ENCODE data around the gene TMEM229A. TPM values are rescaled to one million over a fixed set of nuclear protein-coding genes. Genes with fewer than 3 reads are reported as not detected.
"Not testable (repeated sequence)": the region's sequence is repeated elsewhere in the genome, so short reads cannot be mapped to it uniquely, and the experiment has no call there.

Gene TMEM229A
- total RNA-seq, 1 experiment from 2014 or later: 0.74 TPM

DNA sequence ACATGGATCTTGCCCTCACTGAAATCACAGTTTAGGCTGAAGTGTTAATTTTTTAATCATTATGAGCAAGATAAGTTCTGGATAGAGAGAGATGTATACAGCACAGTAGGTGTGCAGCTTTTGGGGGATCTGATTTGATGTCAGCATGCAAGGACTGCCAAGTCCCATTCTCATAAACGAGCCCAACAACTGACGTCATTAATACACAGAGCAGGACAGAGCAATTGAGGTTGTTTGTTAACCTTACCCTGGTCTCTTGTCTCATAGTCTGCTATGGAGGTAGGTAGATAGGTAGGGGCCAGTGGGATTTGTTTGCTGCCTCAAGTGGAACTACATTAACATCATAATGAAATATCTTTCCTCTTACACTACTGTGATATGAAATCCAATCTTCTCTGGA is 8.6 kb upstream of the TMEM229A start:
- no peak for TF ChIP-seq HMGA2 (CRISPR knock-in tag; IDR thresholded peaks at IDR 0.05)
- TF ChIP-seq USF1 (CRISPR knock-in tag; IDR thresholded peaks at IDR 0.05): no peak
- no peak for TF ChIP-seq NFATC4 (CRISPR knock-in tag; IDR thresholded peaks at IDR 0.05)
- TF ChIP-seq ESRRA (CRISPR knock-in tag; IDR thresholded peaks at IDR 0.05; ENCODE audit: borderline replicate concordance): no peak
- no peak for TF ChIP-seq CREM (CRISPR knock-in tag; IDR thresholded peaks at IDR 0.05)
- no peak for TF ChIP-seq ELF4 (CRISPR knock-in tag; IDR thresholded peaks at IDR 0.05; ENCODE audit: low read depth)
- no peak for TF ChIP-seq ZNF423 (CRISPR knock-in tag; IDR thresholded peaks at IDR 0.05)
- TF ChIP-seq FOXK1 (CRISPR knock-in tag; IDR thresholded peaks at IDR 0.05): no peak
- no peak for TF ChIP-seq TEAD1 (CRISPR knock-in tag; IDR thresholded peaks at IDR 0.05)
- TF ChIP-seq, protein P1, sequence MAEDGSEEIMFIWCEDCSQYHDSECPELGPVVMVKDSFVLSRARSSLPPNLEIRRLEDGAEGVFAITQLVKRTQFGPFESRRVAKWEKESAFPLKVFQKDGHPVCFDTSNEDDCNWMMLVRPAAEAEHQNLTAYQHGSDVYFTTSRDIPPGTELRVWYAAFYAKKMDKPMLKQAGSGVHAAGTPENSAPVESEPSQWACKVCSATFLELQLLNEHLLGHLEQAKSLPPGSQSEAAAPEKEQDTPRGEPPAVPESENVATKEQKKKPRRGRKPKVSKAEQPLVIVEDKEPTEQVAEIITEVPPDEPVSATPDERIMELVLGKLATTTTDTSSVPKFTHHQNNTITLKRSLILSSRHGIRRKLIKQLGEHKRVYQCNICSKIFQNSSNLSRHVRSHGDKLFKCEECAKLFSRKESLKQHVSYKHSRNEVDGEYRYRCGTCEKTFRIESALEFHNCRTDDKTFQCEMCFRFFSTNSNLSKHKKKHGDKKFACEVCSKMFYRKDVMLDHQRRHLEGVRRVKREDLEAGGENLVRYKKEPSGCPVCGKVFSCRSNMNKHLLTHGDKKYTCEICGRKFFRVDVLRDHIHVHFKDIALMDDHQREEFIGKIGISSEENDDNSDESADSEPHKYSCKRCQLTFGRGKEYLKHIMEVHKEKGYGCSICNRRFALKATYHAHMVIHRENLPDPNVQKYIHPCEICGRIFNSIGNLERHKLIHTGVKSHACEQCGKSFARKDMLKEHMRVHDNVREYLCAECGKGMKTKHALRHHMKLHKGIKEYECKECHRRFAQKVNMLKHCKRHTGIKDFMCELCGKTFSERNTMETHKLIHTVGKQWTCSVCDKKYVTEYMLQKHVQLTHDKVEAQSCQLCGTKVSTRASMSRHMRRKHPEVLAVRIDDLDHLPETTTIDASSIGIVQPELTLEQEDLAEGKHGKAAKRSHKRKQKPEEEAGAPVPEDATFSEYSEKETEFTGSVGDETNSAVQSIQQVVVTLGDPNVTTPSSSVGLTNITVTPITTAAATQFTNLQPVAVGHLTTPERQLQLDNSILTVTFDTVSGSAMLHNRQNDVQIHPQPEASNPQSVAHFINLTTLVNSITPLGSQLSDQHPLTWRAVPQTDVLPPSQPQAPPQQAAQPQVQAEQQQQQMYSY (CRISPR knock-in tag; IDR thresholded peaks at IDR 0.05): no peak
- TF ChIP-seq, protein P2, sequence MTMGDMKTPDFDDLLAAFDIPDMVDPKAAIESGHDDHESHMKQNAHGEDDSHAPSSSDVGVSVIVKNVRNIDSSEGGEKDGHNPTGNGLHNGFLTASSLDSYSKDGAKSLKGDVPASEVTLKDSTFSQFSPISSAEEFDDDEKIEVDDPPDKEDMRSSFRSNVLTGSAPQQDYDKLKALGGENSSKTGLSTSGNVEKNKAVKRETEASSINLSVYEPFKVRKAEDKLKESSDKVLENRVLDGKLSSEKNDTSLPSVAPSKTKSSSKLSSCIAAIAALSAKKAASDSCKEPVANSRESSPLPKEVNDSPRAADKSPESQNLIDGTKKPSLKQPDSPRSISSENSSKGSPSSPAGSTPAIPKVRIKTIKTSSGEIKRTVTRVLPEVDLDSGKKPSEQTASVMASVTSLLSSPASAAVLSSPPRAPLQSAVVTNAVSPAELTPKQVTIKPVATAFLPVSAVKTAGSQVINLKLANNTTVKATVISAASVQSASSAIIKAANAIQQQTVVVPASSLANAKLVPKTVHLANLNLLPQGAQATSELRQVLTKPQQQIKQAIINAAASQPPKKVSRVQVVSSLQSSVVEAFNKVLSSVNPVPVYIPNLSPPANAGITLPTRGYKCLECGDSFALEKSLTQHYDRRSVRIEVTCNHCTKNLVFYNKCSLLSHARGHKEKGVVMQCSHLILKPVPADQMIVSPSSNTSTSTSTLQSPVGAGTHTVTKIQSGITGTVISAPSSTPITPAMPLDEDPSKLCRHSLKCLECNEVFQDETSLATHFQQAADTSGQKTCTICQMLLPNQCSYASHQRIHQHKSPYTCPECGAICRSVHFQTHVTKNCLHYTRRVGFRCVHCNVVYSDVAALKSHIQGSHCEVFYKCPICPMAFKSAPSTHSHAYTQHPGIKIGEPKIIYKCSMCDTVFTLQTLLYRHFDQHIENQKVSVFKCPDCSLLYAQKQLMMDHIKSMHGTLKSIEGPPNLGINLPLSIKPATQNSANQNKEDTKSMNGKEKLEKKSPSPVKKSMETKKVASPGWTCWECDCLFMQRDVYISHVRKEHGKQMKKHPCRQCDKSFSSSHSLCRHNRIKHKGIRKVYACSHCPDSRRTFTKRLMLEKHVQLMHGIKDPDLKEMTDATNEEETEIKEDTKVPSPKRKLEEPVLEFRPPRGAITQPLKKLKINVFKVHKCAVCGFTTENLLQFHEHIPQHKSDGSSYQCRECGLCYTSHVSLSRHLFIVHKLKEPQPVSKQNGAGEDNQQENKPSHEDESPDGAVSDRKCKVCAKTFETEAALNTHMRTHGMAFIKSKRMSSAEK (CRISPR knock-in tag; IDR thresholded peaks at IDR 0.05; ENCODE audit: borderline replicate concordance): no peak
- TF ChIP-seq OVOL2 (CRISPR knock-in tag; IDR thresholded peaks at IDR 0.05; ENCODE audit: borderline replicate concordance): no peak
- Mint-ChIP-seq H3K9me3 (no peaks in the 10 kb centered on the region), H3K27me3 (ENCODE audit: low read depth) (no peaks in the 10 kb centered on the region), H3K4me1 (peaks cover 8% of the 10 kb centered on the region), H3K36me3 (no peaks in the 10 kb centered on the region), H3K4me3 (no peak overlapping the region), H3K27ac (no peak overlapping the region)
- ATAC-seq (no peak), DNase-seq (ENCODE audit: low spot score) (no peak)
- POLR2A ChIA-PET: no interaction called here
- CTCF ChIA-PET: no interaction called here

GRCh38 chr7:124037902-124038301 is 5.0 kb upstream of the TMEM229A start:
- peaks cover 19% of the 10 kb centered on the region for H3K4me1 Mint-ChIP-seq
- peaks cover 14% of the 10 kb centered on the region for H3K27me3 Mint-ChIP-seq (ENCODE audit: low read depth)

DNA sequence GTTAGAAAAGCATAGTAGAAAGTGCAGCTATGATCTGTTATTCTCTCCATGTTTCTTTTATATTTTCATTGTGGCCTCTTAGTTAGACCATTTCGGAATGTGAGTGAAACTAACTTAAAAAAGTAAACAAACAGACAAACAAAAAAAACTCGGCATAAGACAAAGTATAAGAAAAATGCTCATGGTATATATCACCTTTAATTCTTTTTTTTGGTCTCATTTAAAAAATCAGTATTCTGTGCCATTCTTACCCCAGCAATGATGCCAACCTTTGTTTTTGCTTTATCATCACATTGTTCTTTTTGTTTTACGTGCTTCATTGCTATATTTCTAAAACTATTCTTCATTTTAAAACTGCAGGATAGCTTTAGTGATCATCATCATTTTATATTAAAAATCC is 2.8 kb upstream of the TMEM229A start:
- Mint-ChIP-seq H3K36me3 (no peaks in the 10 kb centered on the region), H3K4me1 (peaks cover 28% of the 10 kb centered on the region), H3K27ac (no peak overlapping the region), H3K9me3 (no peaks in the 10 kb centered on the region), H3K27me3 (ENCODE audit: low read depth) (peaks cover 31% of the 10 kb centered on the region), H3K4me3 (no peak overlapping the region)
- ChIA-PET POLR2A (no interaction called here), CTCF (no interaction called here)
- ATAC-seq (no peak), DNase-seq (ENCODE audit: low spot score) (no peak)
- TF ChIP-seq SOX15 (CRISPR knock-in tag; IDR thresholded peaks at IDR 0.05): no peak
- no peak for TF ChIP-seq FOXJ3 (CRISPR knock-in tag; IDR thresholded peaks at IDR 0.05; ENCODE audit: borderline replicate concordance)
- TF ChIP-seq IRF2 (CRISPR knock-in tag; IDR thresholded peaks at IDR 0.05; ENCODE audit: borderline replicate concordance, low read depth): no peak
- TF ChIP-seq USF1 (CRISPR knock-in tag; IDR thresholded peaks at IDR 0.05): no peak
- TF ChIP-seq, protein P3, sequence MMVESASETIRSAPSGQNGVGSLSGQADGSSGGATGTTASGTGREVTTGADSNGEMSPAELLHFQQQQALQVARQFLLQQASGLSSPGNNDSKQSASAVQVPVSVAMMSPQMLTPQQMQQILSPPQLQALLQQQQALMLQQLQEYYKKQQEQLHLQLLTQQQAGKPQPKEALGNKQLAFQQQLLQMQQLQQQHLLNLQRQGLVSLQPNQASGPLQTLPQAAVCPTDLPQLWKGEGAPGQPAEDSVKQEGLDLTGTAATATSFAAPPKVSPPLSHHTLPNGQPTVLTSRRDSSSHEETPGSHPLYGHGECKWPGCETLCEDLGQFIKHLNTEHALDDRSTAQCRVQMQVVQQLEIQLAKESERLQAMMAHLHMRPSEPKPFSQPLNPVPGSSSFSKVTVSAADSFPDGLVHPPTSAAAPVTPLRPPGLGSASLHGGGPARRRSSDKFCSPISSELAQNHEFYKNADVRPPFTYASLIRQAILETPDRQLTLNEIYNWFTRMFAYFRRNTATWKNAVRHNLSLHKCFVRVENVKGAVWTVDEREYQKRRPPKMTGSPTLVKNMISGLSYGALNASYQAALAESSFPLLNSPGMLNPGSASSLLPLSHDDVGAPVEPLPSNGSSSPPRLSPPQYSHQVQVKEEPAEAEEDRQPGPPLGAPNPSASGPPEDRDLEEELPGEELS (CRISPR knock-in tag; IDR thresholded peaks at IDR 0.05): no peak
- no peak for TF ChIP-seq NFATC4 (CRISPR knock-in tag; IDR thresholded peaks at IDR 0.05)
- TF ChIP-seq JAZF1 (CRISPR knock-in tag; IDR thresholded peaks at IDR 0.05): no peak
- TF ChIP-seq ZSCAN18 (CRISPR knock-in tag; IDR thresholded peaks at IDR 0.05): no peak
- no peak for TF ChIP-seq PRRX2 (CRISPR knock-in tag; IDR thresholded peaks at IDR 0.05)
- TF ChIP-seq GRHL2 (CRISPR knock-in tag; IDR thresholded peaks at IDR 0.05; ENCODE audit: insufficient replicate concordance, severe bottlenecking): no peak
- TF ChIP-seq HMGA2 (CRISPR knock-in tag; IDR thresholded peaks at IDR 0.05): no peak

More at GRCh38 chr7:124037902-124038301, 5.0 kb upstream of the TMEM229A start:
- ATAC-seq; H3K36me3 Mint-ChIP-seq; POLR2A ChIA-PET; H3K9me3 Mint-ChIP-seq; CTCF ChIA-PET; H3K4me3 Mint-ChIP-seq; H3K27ac Mint-ChIP-seq; DNase-seq (ENCODE audit: low spot score): not testable (repeated sequence)

All from WTC11 (cell line).